GM12872 (cell line): ENCODE data around the gene ZNF366.

Experiments used
- TF ChIP-seq, protein P1 (sequence below): IDR thresholded peaks from 3 replicates; pipeline ENCODE4 v1.5.1; 2011; ENCODE audit warnings: low read depth, mild to moderate bottlenecking, low read length, moderate library complexity; ENCODE audit not compliant: insufficient read depth

ZNF366 gene

DNA sequence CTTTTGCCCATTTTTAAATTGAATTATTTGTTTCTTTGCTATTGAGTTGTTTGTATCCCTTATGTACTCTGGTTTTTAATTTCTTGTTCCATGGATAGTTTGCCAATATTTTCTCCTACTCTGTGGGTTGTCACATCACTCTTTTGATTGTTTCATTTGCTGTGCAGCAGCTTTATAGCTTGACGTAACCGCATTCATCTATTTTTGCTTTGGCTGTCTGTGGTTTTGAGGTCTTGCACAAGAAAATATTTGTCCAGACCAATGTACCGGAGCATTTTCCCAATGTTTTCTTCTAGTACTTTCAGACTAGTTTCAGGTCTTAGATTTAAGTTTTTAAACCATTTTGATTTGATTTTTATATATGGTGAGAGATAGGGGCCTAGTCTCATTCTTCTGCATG lies 36.2 kb upstream of the ZNF366 start:
- TF ChIP-seq, protein P1, sequence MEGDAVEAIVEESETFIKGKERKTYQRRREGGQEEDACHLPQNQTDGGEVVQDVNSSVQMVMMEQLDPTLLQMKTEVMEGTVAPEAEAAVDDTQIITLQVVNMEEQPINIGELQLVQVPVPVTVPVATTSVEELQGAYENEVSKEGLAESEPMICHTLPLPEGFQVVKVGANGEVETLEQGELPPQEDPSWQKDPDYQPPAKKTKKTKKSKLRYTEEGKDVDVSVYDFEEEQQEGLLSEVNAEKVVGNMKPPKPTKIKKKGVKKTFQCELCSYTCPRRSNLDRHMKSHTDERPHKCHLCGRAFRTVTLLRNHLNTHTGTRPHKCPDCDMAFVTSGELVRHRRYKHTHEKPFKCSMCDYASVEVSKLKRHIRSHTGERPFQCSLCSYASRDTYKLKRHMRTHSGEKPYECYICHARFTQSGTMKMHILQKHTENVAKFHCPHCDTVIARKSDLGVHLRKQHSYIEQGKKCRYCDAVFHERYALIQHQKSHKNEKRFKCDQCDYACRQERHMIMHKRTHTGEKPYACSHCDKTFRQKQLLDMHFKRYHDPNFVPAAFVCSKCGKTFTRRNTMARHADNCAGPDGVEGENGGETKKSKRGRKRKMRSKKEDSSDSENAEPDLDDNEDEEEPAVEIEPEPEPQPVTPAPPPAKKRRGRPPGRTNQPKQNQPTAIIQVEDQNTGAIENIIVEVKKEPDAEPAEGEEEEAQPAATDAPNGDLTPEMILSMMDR: no peak

DNA sequence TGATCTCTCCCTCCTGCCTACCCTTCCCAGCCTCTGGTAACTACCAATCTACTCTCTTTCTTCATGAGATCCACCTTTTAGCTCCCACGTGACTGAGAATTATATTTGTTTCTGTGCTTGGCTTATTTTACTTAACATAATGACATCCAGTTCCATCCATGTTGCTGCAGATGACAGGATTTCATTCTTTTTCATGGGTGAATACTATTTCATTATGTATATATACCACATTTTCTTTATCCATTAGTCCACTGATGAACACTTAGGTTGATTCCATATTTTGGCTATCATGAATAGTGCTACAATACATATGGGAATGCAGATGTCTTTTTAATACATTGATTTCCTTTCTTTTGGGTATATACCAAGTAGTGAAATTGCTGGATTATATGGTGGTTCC lies 35.5 kb upstream of the ZNF366 start:
- TF ChIP-seq, protein P1: no peak

DNA sequence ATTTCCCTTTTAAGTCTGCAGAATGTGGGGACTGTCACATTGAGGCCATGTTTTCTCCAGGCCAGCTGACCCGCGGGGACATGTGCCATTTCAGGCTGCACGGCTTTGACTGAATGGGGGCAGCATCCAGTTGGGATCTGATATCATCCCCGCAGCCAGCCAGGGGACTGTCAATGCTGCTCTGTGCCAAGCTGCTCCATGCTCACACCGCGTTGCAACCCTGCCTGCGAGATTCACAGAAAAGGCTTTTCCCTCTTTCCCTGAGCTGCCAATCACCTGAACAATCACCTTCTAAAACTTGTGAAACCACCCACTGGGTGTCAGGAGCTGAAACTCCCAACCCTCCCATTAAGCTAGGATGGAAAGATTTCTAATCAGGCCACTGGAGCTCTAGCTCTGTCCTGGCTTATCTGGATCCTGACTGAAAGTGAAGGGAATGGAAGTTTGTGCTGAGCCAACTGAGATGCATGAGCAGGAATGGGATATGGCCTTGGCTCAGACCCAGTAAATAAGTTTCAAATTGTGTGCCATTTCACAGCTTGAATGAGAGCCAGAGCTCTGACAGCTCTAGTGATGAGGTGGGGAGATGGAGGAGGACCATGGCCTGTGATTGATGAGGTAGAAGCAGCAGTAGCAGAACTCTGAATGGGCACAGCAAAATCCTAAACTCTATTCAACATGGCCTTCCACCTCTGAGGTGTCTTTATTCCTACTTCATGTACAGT lies 34.5 kb upstream of the ZNF366 start:
- TF ChIP-seq, protein P1: no peak

DNA sequence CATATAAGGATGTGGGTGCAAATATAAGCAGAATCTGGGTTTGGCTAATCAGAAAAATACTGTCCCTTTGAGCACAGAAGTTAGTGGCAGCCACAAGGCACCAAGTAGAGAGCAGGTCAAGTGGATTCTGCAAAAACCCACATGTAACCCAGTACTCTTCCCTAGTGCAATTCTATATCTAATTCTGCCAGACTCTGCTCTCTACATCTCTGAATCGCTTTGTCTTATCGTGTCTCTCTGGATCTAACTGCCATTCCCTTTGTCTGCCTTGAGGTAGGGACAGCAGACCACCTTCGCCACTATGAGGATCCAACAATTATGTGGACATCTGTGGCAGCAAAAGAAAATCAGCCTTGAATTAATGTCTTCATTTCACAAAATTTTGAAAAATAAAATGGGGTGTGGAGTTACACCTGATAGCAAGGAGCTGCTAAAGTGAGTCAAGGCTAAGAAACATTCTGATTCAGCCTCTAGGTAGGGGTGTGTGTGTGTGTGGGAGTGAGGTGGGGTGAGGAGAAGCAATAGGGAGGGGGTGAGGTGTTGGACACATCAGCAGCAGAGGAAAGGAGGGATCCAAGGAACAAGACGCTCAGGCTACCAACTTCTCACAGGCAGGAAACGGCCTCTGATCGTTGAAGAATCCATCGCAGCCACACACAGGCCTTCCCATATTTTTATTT lies 33.7 kb upstream of the ZNF366 start:
- TF ChIP-seq, protein P1: no peak

DNA sequence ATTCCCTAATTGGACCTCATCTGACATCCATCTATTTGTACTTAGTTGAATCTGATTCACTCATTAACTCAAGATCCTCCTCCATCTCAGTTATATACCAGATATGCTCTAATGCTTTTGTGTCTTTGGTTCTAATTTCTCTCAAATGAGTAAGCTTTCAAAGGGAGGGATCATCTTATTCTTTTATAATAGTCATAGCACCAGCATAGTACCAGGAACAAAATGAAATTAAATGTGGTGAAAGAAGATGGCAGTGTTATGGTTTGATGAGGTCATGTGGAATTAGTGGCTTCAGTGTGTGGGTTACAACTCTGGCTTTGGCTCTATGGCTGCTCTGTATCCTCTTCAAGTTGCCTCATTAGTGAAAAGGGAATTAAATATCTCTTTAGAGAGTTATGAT lies 32.5 kb upstream of the ZNF366 start:
- TF ChIP-seq, protein P1: no peak

DNA sequence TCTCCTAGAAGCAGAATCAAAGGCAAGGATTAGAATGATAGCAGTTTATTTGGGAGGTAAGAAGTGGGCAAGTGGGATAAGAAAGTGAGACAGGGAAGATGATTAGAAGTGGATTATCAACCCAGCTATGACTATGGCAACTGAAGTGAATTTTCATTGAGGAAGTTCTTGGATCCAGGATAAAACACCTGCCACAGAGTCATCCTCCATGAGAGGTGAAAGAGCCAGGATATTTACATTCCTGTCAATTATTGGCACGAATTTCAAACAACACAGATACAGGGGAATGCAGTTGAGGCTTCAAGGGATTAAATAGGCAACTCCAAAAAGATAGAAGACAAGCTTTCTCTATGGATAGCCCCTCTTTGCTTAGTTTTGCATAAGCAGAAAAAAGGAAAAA lies 31.8 kb upstream of the ZNF366 start:
- TF ChIP-seq, protein P1: no peak

DNA sequence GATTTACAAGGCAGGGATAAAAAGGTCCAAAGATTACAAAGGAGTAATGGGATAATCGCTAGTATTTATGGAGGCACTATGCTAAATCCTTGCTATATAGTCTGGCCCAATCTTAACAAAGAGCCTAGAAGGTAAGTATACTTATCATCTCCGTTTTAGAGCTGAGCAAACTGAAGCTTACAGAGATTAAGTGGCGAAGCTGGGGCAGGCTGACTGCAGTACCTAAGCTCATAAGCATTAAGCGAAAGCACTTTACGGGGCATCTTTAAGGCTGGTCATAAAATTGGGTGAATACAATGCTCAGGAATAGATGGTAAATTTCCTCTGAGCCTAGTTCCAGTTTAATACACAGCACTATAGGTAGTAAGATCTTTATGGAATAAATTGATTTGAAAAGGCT lies 30.0 kb upstream of the ZNF366 start:
- TF ChIP-seq, protein P1: no peak
